ENCODE data around the gene MAPK11. TPM values are rescaled to one million over a fixed set of nuclear protein-coding genes. Genes with fewer than 3 reads are reported as not detected.
A peak's percentile ranks its signal among the peaks of the same experiment; 100 is the strongest.

The MAPK11 gene
- polyA plus RNA-seq (2014; cell fraction: cytosol; rRNA removed): 12.7 and 14.7 TPM in 2 replicates
- 144 and 172 TPM in 2 replicates for polyA plus RNA-seq (2014; cell fraction: nucleus; rRNA removed)

DNA sequence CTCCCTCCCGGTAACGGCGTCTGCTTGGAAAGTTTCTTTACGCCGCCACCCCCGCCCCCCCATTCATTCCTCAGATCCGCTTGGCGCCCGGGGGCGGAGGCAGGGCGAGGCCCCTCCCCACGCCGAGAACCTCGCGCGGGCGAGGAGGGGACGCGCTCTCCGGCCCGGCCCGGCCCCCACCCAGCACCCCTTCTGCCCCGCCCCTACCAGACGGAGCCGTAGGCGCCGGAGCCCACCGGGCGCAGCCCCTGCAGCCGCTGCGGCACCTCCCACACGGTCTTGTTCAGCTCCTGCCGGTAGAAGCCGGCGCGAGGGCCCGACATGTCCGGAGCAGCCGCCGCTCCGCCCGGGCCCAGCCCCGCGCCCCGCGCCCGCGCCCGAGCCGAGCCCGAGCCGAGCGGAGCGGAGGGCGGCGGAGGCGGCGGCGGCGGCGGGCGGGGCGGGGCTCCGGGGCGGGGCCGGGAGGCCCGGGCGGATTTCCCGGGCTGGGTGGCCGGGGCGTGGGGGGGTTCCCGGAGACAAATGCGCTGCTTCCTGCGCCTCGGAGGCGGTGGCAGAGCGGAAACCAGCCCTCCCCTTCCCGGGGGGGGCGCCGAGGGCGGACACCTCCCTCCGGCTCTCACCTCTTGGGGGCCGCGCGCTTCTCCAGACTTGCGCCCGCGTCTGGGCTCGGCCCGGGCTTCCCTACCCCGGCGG, at the start of gene MAPK11:
TSS of gene MAPK11 (minus strand) at position 411 of the 696 bp plus-strand sequence. CDS start at position 323, 88 bp downstream.
- DNase-seq (ENCODE audit: low spot score): no peak

DNA sequence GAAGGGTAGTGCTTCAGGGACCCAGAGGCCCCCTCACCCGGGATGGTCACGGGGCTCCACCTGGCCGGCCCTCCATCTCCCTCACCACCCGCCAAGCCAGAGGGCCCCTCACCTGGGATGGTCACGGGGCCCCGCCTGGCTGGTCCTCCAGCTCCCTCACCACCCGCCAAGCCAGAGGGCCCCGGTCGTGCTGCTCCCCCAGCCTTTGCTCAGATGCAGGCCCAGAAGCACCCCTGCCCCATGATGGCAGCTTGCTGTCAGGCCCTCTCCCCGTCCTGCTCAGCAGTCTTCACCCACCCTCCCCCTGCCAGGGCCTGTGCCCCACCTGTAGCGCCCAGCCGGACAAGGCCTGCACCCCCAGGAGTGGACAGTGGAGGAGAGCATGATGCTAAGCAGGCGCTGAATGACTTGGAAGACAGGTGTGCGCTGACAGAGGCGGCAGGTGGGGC, 49.3 kb upstream of the MAPK11 start:
- DNase-seq (ENCODE audit: low spot score): no peak

DNA sequence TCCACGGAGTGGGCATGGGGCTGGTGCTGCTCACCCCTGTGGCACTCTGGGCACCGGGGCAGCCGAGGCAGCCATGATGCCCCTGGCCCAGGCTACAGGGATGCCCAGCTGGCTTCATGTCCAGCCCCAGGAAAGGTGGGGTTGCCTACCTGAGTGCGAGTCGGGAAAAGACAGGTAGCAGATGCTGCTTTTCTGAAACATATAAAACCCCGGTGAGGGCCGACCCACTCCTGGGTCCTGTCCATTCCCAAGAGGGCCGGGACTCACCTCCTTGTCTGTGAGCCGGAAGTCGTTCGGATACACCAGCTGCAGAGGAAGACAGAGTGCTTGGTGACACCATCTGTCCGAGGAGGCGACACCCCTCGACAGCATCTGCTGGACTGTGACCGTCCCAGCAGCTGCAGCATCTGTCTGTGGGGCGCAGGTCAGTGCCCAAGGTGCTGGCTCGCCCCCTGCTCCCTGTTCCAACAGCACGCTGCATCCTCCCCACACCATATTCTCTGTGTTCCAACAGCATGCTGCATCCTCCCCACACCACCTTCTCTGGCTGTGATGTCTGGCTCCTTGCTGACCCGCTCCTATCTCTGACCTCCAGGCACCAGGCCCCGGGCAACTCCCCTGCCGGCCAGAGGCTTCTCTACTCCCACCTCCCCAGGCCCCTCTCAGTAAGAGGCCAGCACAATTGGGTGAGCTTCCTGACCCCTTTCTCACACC, 48.7 kb upstream of the MAPK11 start:
- DNase-seq (ENCODE audit: low spot score): no peak

DNA sequence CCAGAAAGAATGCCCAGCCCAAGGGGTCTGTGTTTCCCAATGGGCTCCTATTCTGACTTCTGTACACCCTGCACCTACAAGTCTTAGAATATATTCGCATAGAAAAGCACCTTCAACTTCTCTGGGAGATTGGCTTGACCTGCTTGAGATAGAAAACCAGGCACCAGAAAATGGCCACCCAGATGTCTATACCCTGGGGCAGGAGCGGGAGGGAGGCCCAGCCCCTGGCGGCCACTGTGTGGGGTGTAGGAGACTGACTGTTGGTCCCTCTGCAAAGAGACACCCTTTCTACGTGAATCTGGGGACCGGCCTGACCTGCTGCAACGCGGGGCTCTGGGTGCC, 48.1 kb upstream of the MAPK11 start:
- no peak for DNase-seq (ENCODE audit: low spot score)

DNA sequence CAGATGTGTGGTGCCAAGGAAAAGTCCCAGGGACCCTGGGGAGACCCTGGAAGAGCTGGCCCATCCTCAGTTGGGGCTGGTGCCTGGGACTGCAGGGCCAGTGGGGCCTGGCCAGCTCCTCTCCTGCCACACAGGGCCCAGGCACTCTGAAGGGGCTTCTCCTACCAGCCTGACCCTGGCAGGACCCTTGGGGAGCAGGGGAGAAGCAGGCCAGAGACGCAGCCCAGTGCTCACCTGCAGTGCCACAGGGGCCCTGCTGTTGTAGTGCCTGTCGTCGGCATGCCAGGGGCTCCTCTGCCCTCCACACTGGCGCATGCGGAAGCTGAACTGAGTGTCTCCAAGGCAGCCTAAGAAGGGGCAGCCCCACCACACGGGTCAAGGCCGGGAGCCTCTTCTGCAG, 47.5 kb upstream of the MAPK11 start:
- no peak for DNase-seq (ENCODE audit: low spot score)

DNA sequence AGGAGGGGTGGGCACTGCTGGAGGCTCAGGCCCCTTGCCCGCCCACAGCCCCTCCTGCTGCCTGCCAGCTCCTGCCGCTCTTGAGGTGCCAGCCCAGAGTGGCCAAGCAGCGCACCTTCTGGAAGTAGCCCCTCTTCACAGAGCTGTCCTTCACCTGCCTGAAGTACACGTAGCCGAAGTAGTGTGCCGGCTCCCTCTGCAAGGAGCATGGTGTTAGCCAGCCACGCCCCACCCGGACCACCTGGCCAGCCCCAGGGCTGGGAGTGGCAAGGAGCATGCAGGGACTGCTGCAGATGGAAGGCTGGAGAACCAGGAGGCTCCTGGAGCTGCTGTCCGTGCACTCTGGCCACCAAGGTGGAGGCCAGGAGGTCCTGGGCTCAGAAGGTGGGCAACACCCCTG, 47.0 kb upstream of the MAPK11 start:
- no peak for DNase-seq (ENCODE audit: low spot score)

DNA sequence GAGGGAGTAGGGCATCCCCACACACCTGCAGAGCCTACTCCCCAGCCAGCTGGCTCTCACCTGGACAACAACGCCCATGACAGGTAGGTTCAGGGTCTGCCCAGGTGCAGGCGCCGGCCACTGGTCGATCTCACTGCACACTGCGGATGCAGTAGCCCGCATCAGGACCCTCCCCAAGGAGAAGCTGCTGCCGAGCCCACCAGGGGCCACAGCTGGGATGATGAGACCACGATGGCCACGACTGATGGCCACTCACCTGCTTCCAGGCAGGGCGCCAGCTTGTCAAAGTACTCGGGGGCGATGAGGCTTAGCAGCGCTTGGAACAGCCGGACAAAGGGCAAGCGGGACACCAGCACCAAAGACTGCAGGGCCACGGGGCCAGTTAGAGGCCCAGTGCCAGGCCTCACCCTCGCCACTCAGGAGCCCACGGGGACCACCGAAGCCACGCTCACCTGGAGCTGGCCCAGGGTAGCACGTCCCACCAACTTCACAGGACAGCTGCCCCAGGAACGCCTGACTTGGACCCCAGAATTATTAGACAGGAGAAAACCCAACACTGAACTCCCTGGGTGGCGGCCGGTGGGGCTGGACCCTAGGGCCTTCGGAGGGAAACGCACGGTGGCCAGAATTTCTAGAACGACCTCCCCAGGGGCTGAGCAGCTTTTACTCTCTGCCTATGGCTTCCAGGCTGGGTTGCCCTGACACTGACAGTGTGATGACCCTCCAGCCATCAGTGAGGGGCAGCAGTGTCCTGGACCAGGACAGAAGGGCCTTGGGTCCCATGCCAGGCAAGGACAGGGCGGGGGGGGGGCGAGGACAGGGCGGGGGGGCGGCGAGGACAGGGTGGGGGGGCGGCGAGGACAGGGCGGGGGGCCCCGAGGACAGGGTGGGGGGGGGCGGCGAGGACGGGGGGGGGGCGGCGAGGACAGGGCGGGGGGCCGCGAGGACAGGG, 46.2 kb upstream of the MAPK11 start:
- DNase-seq (ENCODE audit: low spot score): no peak

DNA sequence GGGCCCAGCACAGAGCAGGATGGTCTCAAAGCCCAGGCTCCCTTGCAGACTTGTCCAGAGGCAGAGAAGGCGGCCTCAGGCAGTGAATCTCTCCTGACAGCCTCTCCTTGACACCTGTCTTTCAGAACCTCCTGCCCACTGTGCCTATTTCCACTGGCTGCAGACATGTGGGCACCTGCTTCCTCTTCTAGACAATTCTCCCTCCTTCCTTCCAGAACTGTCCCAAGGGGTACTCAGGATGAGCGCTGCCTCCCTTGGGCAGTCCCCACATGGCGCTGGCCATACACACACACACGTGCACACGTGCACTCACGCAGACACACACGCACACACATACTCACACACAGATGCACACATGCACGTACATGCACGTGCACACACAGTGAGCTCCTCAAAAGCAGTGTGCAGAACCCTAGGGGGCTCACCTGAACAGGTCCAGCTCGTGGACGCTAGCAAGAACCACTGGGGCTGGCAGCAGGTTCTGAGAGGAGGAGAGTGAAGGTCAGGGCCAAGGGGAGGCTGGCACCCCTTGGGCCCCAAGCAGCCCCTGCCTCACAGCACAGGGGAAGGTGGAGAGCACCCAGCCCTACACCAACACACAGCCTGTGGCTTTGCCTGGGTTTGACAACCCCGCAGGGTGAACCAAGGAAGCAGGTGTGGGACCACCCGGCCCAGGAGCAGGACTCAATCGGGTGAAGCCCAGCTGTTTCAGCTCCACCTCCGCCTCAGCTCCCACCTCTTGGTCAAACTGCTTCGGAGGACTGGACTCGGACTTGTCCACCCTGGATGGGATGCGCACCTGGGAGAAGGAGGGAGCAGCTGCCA, 45.3 kb upstream of the MAPK11 start:
- no peak for DNase-seq (ENCODE audit: low spot score)

DNA sequence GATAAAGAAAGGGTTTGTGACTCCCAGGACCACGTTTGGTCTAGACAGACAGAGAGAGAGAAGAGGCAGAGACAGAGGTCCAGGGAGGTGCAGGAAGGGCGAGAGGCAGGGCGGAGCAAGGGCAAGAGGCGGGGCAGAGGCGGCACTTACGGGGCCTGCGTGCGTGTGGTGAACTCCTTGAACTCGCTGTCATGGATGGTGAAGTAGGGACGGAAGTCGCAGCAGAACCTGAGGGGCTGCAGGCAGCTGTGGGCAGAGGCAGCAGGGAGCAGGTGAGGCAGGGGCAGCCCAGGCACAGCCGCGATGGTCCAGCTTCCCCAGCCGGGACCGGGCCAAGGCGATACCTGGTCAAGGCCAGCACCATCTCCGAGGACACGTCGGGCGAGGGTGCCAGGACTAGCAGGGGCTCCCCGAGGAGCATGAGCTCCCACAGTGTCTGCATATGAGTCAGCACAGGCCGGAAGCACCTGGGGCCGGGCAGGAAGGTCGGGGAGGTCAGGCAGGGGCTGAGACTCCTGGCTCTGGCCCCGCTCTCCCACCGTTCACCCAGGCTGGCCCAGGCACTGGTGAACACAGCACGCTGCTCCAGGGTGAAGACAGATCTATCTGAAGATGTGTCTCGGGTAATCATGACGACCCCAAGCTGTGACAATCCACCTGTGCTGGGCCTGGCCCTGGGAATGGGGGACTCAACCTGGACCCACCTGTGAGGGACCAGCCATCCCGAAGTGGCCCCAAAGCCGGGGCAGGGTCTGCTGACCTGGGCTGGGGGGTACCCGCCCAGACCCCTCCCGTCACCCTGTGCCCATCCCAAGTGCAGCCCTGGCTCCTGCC, 44.5 kb upstream of the MAPK11 start:
- DNase-seq (ENCODE audit: low spot score): peak; percentile 69

DNA sequence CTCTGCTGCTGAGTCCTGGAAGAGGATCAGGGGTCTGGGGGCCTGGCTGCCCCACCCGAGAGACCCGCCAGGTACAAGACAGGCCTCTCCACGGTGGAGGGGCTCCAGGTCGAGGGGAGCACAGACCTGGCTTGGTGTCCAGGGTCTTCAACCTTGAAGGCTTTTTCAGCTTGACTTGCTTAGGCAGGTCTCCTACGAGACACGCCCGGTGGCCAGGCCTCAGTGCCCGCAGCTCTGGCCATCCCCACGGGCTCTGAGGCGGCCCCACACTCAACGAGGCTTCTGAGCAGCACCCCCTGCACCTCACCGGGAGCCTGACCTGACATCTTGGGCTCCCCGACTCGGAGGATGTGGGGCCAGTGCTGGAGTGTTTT, 43.9 kb upstream of the MAPK11 start:
- DNase-seq (ENCODE audit: low spot score): no peak

DNA sequence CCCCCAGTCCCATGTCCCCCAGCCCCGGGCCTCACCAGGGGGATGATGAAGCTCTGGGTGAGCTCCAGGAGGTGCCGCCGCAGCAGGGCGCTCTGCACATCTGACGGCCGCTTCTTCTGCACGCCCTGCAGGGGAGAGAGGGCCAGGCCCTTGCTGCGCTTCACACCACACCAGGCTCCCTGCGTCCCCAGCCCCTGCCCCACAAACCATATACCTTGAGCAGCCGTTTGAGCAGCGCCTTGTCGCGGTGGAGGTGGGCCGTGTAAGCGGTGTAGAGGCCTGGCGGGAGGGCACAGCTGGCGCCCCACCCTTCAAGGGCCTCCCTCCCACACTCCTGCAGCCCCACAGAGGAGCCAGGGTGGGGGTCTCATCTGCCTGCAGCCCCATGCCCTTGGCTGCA, 43.4 kb upstream of the MAPK11 start:
- DNase-seq (ENCODE audit: low spot score): no peak

DNA sequence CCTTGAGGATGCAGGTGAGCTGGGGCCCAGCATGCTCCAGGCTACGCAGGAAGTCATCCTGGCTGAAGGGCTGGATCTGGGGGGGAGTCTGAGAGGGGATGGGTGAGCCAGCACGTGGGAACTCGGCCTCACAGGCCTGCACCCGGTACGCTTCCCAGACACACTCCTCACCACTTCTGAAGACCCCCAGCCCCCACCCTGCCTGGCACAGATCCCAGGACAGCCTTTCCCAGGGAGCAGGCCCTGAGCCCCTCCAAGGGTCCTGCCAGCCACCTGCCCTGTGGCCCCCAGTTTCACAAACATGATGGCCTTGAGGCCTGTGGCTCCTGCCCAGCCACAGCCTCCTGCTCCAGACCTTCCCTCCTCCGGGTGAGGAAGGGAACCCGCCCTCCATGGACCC, 42.8 kb upstream of the MAPK11 start:
- no peak for DNase-seq (ENCODE audit: low spot score)

DNA sequence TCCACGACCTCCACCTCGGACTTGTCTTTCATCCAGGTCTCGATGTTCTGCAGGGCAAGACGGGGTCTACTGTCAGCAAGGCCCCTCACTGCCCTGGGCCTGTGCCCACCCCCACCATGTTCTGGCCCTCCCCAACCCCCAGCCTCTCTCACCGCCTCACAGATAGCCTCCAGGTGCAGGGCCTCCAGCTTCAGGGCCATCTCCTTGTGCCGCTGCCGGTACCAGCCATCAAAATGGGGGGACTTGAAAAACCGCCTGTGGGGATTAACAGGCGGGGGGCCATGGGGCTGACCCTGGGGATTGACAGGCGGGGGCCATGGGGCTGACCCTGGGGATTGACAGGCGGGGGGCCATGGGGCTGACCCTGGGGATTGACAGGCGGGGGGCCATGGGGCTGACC, 42.2 kb upstream of the MAPK11 start:
- DNase-seq (ENCODE audit: low spot score): no peak

DNA sequence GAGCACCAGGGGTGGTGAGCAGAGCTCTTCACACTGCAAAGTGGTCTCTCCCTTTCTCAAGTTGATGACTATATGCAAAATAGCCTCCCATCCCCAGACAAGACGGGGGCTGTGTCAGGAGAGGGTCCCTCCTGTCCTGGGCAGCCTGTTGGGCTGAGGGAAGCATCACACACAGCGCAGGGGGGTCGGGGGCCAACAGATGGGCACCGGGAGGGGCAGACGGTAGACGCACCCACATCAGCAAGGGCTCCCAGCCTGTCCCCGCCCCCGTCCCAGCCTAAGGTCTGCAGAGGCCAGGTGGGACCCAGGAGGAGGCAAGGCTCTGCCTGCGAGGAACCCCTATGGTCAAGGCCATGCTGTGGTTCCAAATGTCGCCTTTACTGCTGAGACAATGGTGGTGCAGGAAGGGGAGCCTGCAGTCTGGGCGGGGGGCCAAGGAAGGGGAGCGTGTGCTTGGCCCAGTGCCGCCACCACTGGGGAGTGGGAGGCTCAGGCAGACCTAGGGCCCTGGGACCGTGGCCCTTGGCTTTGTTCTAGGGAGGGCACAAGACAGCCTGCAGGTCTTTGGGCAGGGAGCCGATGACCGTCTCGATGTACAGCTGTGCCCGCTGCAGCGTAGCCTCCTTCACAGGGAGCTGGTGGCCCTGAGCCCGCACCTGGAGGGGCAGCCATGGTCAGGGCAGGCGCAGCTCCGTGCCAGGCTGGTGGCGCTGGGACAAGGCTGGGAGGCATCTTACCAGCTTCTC, 41.6 kb upstream of the MAPK11 start:
- DNase-seq (ENCODE audit: low spot score): no peak

DNA sequence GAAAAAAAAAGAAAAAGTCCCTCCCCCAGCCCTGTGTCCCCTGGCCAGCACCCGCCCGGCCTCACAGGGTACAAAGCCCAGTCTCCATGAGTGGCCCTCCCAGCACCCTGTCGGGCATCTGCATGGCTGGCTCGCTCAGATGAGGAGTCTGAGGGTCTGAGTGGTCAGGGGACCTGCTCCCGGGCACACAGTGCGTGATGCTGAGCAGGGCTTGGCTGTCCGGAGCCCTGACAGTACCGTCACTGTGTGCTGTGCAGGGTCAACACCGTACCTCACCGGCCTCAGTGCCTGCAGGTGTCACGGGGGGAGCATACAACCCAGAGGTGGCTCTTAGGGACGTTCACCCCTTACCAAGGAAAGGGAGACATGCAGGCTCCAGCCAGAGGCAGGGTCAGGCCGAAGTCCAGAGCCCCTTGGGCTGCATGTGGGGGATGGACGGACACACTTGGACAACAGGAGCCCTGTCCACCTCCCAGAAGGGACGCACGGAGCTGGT, 40.8 kb upstream of the MAPK11 start:
- no peak for DNase-seq (ENCODE audit: low spot score)

DNA sequence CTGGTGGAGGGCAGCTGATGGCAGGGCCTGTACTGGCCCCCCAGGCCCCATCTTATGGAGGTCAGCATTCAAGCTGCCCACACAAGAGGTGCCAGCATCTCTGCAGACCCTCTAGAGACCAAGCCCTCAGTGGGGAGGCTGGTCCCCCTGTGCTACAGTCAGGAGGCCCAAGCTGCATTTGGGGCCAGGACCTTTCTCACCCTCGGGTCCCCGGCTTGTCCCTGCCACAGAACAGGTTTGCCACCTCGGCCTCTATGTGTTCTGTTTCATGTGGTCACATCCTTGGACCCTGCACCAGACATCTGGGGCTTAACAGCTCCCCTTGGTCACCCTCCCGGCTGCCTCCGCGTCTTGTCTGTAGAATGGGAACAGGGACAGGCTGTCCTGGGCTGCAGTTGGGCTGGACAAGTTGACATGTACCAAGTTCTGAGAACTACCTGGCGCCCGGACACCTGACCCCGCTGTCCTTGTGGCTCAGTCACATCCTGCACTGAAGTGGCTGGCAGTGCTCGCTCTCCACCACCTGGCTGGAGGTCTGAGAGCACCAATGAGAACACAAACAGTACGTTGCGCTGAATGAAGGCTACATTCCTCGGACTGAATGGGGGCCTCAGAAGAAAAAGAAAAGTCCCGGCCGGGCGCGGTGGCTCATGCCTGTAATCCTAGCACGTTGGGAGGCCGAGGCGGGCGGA, 40.0 kb upstream of the MAPK11 start:
- no peak for DNase-seq (ENCODE audit: low spot score)

DNA sequence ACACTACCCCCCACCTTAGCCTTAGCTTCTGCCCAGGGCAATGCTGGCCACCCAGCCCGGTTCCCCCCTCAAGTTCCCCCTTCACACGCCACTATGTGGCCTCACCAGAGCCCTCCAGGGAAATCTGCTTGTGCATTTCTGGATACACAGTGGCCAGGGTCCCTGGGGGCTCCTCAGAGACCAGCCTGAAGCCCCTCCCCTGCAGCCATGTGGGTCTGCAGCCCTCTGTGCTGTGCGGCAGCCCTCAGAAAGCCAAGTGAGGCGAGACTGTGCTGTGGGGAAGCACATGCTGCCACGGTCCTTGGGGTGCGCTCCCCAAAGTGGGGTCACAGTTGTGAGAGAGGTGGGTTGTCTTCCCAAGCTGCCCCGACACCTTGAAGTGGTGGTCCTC, 39.4 kb upstream of the MAPK11 start:
- peak; percentile 87 for DNase-seq (ENCODE audit: low spot score)

DNA sequence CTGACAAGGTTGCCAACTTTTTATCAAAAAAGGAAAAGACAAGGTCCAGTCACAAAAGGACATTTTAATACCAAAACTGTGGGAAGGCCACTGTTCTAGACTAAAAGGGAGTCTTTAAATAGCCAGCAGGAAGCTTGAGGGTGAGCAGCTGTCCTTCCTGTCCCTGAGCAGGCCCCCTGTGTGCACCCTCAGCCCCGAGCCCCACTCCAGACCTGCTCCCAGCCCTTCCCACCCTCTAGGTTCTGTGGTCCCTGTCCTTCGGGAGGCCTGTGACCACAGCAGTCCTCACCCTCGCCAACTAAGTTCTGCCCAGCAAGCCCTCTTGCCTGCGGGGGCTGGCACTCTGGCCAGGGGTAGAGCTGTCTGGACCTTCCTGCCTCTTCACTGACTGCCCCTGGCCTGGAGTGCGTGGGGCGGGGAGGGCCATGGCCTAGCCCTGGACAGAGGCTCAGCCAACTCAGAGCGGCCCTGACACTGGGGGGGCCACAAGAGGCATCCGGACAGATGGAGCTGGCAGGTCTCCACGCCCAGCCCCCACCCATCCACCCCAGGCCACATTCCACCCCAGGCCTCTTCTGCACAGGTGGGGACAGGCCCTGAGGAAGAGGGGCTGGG, 38.9 kb upstream of the MAPK11 start:
- peak; percentile 47 for DNase-seq (ENCODE audit: low spot score)

Data from SK-N-DZ (cell line).